Measurements from ENCODE around the gene CCDC60. TPM values are rescaled to one million over a fixed set of nuclear protein-coding genes. Genes with fewer than 3 reads are reported as not detected.

CCDC60 gene
- total and polyA plus RNA-seq, 12 donors: not detected

DNA sequence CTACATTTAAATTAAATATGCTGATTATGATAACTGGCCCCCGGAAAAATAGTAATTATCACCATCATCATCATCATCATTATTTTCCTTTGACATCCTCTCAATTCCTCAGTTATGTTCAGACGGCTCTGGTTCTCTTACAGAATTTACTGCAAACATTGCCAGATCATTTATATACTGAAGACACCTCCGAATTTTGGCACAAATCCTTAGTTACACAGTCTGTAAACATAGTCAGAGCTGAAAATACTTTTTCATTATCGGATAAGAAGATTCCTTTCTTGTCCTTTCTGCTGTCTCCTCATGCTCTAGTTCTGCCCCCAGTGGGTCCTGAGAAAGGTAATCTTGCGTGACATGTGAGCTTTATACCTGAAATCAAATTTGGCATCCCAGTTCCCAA lies 40.3 kb upstream of the CCDC60 start:
- Histone ChIP-seq H3K9me3 (replicated peaks in 1 of 3) (no peaks in the 10 kb centered on the region), H3K36me3 (replicated peaks in 1 of 2) (no peaks in the 10 kb centered on the region), H3K27me3 (peaks cover 5% of the 10 kb centered on the region), H3K4me1 (replicated peaks in 1 of 2) (no peaks in the 10 kb centered on the region), H3K27ac (no peak overlapping the region), H3K4me3 (no peak overlapping the region)
- DNase-seq: no peak
- no peak for TF ChIP-seq POLR2A (IDR thresholded peaks at IDR 0.05)
- TF ChIP-seq CTCF (IDR thresholded peaks at IDR 0.05): no peak
- WGBS, 4 donors: 48 to 59% (median 50%) methylated on average over 5 of the region's 5 CpGs
- intact Hi-C loops (cut with DNase I): no loop called here

DNA sequence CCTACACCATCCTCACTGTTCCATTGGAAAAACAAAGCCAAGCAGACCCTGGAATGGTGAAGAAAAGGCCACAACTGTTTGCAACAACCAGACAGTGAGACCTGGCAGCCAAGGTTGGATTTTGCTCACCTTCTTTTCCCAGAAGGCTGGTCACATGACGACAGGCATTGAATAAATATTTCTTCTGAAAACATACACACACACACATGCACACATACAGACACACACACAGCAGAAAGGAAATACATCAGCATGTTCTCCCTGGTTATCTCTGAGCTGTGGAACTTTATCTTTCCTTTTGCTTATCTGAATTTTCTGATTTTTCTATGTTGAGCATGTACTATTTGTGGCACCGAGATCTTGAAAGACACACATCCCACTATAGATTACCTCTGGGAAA lies 38.0 kb upstream of the CCDC60 start:
- H3K36me3 ChIP-seq (replicated peaks in 1 of 2): no peaks in the 10 kb centered on the region
- H3K4me1 ChIP-seq (replicated peaks in 1 of 2): no peaks in the 10 kb centered on the region
- TF ChIP-seq POLR2A (IDR thresholded peaks at IDR 0.05): no peak
- no peak for TF ChIP-seq CTCF (IDR thresholded peaks at IDR 0.05)
- 2 to 30% (median 22%) methylated on average over 2 of the region's 2 CpGs for WGBS, 4 donors
- no peaks in the 10 kb centered on the region for H3K9me3 ChIP-seq (replicated peaks in 1 of 3)
- no peak overlapping the region for H3K4me3 ChIP-seq
- H3K27me3 ChIP-seq: peaks cover 5% of the 10 kb centered on the region
- no peak overlapping the region for H3K27ac ChIP-seq
- no peak for DNase-seq
- intact Hi-C loops (cut with DNase I): no loop called here

DNA sequence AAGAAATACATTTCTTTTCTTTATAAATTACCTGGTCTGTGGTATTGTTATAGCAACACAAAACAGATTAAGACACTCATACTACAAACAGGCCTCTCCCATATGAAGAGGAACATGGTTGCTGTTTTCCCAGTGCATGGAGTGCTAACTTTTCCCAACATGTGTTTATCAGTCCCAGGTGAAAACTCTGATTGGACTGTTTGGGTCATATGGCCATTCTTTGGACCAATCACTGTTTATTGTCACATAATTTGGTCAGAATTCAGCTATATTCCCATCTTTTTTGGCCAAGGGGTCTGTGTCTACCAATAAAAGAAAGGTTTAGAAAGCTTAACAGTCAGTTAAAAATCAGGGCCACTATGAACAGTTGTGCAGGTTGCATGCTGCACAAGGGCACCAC lies 35.4 kb upstream of the CCDC60 start:
- H3K9me3 ChIP-seq (replicated peaks in 1 of 3): no peaks in the 10 kb centered on the region
- H3K27ac ChIP-seq: no peak overlapping the region
- DNase-seq: no peak
- intact Hi-C loops (cut with DNase I): no loop called here
- no peaks in the 10 kb centered on the region for H3K4me1 ChIP-seq (replicated peaks in 1 of 2)
- no peaks in the 10 kb centered on the region for H3K36me3 ChIP-seq (replicated peaks in 1 of 2)
- H3K27me3 ChIP-seq: peaks cover 5% of the 10 kb centered on the region
- H3K4me3 ChIP-seq: no peak overlapping the region
- TF ChIP-seq POLR2A (IDR thresholded peaks at IDR 0.05): no peak
- no peak for TF ChIP-seq CTCF (IDR thresholded peaks at IDR 0.05)

GRCh38 chr12:119301379-119301778 lies 33.1 kb upstream of the CCDC60 start:
- H3K4me3 ChIP-seq: no peak overlapping the region
- 71 to 80% (median 74%) methylated on average over 9 of the region's 9 CpGs for WGBS, 4 donors
- TF ChIP-seq POLR2A (IDR thresholded peaks at IDR 0.05) (no peak), CTCF (IDR thresholded peaks at IDR 0.05) (no peak)
- peaks cover 5% of the 10 kb centered on the region for H3K27me3 ChIP-seq
- H3K36me3 ChIP-seq (replicated peaks in 1 of 2): no peaks in the 10 kb centered on the region
- DNase-seq: no peak
- no peak overlapping the region for H3K27ac ChIP-seq
- H3K4me1 ChIP-seq (replicated peaks in 1 of 2): no peaks in the 10 kb centered on the region
- no peaks in the 10 kb centered on the region for H3K9me3 ChIP-seq (replicated peaks in 1 of 3)
- intact Hi-C loops (cut with DNase I): no loop called here

Measured in adrenal gland (tissue), 12 donors.